Measurements from ENCODE around the gene EEF1G. TPM values are rescaled to one million over a fixed set of nuclear protein-coding genes. Genes with fewer than 3 reads are reported as not detected.

Gene EEF1G
- total RNA-seq, 1 experiment from 2014 or later, result 2,008 TPM

DNA sequence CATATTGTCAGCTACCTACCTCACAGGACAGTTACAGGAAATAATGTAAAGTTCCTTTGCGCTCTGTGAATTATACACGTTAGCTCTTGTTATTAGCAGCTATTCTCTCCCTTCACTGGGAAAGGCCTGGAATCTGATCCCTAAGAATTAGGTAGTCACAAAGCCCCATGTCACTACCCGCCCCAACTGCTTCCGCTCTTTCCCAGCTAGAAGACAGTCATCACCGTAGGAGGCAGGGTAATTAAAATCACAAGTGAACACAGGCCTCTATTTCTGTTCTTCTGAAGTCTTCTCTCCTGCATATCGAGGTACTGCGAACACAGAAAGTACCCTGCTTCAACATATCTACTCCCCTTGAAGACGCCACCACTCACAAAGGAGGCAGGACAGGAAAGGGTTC lies 14.5 kb downstream of the EEF1G start:
- H3K9me3 ChIP-seq (ENCODE audit: insufficient read depth, low read depth), result no peaks in the 10 kb centered on the region
- H3K27me3 ChIP-seq (ENCODE audit: insufficient read depth, low read depth), result no peaks in the 10 kb centered on the region
- H3K27ac ChIP-seq, result peak overlapping the region; percentile 92
- intact Hi-C loops (cut with micrococcal nuclease; ENCODE audit: unreplicated experiment), result no loop called here
- no TSS peak for BruUV-seq (replicated peaks)
- H3K4me2 ChIP-seq, result no peak overlapping the region
- no peak overlapping the region for H2AFZ ChIP-seq
- TF ChIP-seq, protein P1, sequence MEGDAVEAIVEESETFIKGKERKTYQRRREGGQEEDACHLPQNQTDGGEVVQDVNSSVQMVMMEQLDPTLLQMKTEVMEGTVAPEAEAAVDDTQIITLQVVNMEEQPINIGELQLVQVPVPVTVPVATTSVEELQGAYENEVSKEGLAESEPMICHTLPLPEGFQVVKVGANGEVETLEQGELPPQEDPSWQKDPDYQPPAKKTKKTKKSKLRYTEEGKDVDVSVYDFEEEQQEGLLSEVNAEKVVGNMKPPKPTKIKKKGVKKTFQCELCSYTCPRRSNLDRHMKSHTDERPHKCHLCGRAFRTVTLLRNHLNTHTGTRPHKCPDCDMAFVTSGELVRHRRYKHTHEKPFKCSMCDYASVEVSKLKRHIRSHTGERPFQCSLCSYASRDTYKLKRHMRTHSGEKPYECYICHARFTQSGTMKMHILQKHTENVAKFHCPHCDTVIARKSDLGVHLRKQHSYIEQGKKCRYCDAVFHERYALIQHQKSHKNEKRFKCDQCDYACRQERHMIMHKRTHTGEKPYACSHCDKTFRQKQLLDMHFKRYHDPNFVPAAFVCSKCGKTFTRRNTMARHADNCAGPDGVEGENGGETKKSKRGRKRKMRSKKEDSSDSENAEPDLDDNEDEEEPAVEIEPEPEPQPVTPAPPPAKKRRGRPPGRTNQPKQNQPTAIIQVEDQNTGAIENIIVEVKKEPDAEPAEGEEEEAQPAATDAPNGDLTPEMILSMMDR (conservative IDR thresholded peaks at IDR 0.05), result no peak
- TF ChIP-seq EZH2 (IDR thresholded peaks at IDR 0.05; ENCODE audit: low read depth), result no peak
- peaks cover 33% of the 10 kb centered on the region for H3K36me3 ChIP-seq (ENCODE audit: low read depth)
- no peak overlapping the region for H3K4me3 ChIP-seq
- CTCF ChIA-PET, result interaction anchor here (0.6 to 3.3 kb wide), 4 partner anchors 9 to 79 kb away, joined by 4 to 49 read pairs (median 8); no protein-coding TSS in a partner anchor
- POLR2A ChIA-PET (ENCODE audit: unreplicated experiment), result interaction anchor here (0.6 to 0.7 kb wide), 3 partner anchors 21 to 79 kb away, joined by 4 to 30 read pairs (median 6); no protein-coding TSS in a partner anchor
- peaks cover 50% of the 10 kb centered on the region for H3K79me2 ChIP-seq (ENCODE audit: low read depth)
- peaks cover 86% of the 10 kb centered on the region for H3K4me1 ChIP-seq (replicated peaks; ENCODE audit: insufficient read depth)
- peaks cover 97% of the 10 kb centered on the region for H3F3A ChIP-seq (ENCODE audit: insufficient read depth, low read depth)
- DNase-seq, result no peak
- H3K9me2 ChIP-seq (ENCODE audit: insufficient read depth), result no peaks in the 10 kb centered on the region
- H4K20me1 ChIP-seq (ENCODE audit: insufficient read depth), result peaks cover 55% of the 10 kb centered on the region

DNA sequence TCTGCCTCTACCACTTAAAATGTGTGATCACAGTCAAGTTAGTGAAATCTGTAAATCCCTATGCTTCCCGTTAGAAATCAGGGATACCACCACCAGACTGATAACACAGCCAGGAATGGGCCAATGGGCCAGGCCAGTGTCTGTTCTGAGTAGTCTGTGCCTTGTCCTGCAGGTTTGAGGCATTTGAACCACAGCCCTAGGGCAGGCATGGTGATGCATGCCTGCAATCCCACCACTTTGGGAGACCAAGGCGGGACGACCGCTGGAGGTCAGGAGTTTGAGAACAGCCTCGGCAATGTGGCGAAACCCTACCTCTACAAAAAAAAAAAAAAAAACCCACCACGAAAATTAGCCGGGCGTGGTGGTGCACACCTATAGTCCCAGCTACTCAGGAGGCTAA lies 15.0 kb downstream of the EEF1G start:
- H3K4me1 ChIP-seq (replicated peaks; ENCODE audit: insufficient read depth), result peaks cover 91% of the 10 kb centered on the region
- H3K9me3 ChIP-seq (ENCODE audit: insufficient read depth, low read depth), result no peaks in the 10 kb centered on the region
- H3K79me2 ChIP-seq (ENCODE audit: low read depth), result peaks cover 44% of the 10 kb centered on the region
- no peak overlapping the region for H3K4me3 ChIP-seq
- peaks cover 49% of the 10 kb centered on the region for H4K20me1 ChIP-seq (ENCODE audit: insufficient read depth)
- no peak overlapping the region for H2AFZ ChIP-seq
- ChIA-PET CTCF (interaction anchor here (0.6 to 3.3 kb wide), 3 partner anchors 15 to 134 kb away, joined by 4 to 49 read pairs (median 10); no protein-coding TSS in a partner anchor), POLR2A (ENCODE audit: unreplicated experiment) (interaction anchor here (0.7 kb wide), 1 partner anchor 22 kb away, joined by 6 read pairs; no protein-coding TSS in a partner anchor)
- peaks cover 97% of the 10 kb centered on the region for H3F3A ChIP-seq (ENCODE audit: insufficient read depth, low read depth)
- H3K27ac ChIP-seq, result peak overlapping the region; percentile 92
- H3K9me2 ChIP-seq (ENCODE audit: insufficient read depth), result no peaks in the 10 kb centered on the region
- TF ChIP-seq, protein P1 (conservative IDR thresholded peaks at IDR 0.05), result no peak
- TF ChIP-seq EZH2 (IDR thresholded peaks at IDR 0.05; ENCODE audit: low read depth), result no peak
- DNase-seq, result no peak
- intact Hi-C loops (cut with micrococcal nuclease; ENCODE audit: unreplicated experiment), result no loop called here
- BruUV-seq (replicated peaks), result no TSS peak
- H3K27me3 ChIP-seq (ENCODE audit: insufficient read depth, low read depth), result no peaks in the 10 kb centered on the region
- no peak overlapping the region; the same call in 1 of the 2 replicates for H3K4me2 ChIP-seq
- H3K36me3 ChIP-seq (ENCODE audit: low read depth), result peaks cover 30% of the 10 kb centered on the region

DNA sequence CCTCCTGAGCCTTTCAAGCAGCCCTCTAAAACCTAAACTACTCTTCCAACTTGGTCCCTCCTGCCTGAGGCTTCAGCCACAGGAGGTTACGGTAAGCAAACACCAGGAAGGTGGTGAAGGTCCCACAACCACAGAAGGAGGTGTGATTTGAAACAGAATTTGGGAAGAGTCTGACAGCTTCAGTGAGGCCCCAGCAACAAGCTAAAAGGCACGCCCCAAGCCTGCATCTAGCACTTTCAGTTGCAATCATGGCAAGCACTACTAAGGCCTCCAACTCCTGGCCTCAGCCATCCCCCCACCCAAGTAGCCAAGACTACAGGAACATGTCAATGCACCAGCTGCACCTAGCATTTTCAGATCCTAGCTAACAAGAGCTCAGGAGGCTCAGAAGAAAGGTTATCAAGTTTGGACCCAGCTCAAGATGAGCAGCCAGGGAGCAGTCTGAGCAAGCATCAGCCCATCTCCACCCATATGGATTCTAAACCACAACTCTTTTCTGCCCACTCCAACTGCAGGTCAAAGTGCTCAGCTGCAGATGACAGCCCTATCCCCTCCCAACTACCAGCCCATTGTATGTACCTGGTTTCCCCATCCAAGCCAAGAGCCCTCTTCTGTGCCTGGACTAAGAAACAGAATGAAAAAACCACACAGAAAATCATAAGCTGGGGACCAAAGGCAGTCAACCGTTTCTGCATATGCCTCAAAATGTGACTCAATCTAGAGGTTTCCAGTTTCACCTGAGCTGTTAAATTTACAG lies 16.6 kb downstream of the EEF1G start:
- BruUV-seq (replicated peaks), result no TSS peak
- Histone ChIP-seq H3F3A (ENCODE audit: insufficient read depth, low read depth) (peaks cover 96% of the 10 kb centered on the region), H3K9me3 (ENCODE audit: insufficient read depth, low read depth) (no peaks in the 10 kb centered on the region), H3K4me1 (replicated peaks; ENCODE audit: insufficient read depth) (peaks cover 96% of the 10 kb centered on the region), H3K9me2 (ENCODE audit: insufficient read depth) (no peaks in the 10 kb centered on the region), H3K27ac (peak overlapping the region; percentile 92), H3K4me2 (peak overlapping the region; percentile 95), H2AFZ (no peak overlapping the region), H3K36me3 (ENCODE audit: low read depth) (peaks cover 24% of the 10 kb centered on the region), H3K27me3 (ENCODE audit: insufficient read depth, low read depth) (no peaks in the 10 kb centered on the region), H4K20me1 (ENCODE audit: insufficient read depth) (peaks cover 35% of the 10 kb centered on the region), H3K79me2 (ENCODE audit: low read depth) (peaks cover 35% of the 10 kb centered on the region), H3K4me3 (no peak overlapping the region)
- peak in 1 of 2 experiments; percentile 60 for DNase-seq
- ChIA-PET CTCF (interaction anchor here (0.5 to 1.6 kb wide), 7 partner anchors 12 to 132 kb away, joined by 3 to 14 read pairs (median 6); no protein-coding TSS in a partner anchor), POLR2A (ENCODE audit: unreplicated experiment) (interaction anchor here (0.6 to 1.3 kb wide), 6 partner anchors 10 to 146 kb away, joined by 3 to 10 read pairs (median 4); partner anchors contain the start of gene AHNAK)
- no peak for TF ChIP-seq EZH2 (IDR thresholded peaks at IDR 0.05; ENCODE audit: low read depth)
- TF ChIP-seq, protein P1 (conservative IDR thresholded peaks at IDR 0.05), result no peak
- intact Hi-C loops (cut with micrococcal nuclease; ENCODE audit: unreplicated experiment), result loop anchor here (1.0 kb wide), 1 partner anchor 49 kb away; no protein-coding TSS in a partner anchor
